SK-N-SH (cell line): Measurements from ENCODE around the gene GDI2. TPM values are rescaled to one million over a fixed set of nuclear protein-coding genes. Genes with fewer than 3 reads are reported as not detected.

Experiments
- CTCF ChIA-PET: fragments of 300-600, 350-600 bp; formaldehyde crosslinking; extraction: SDS; loops from one replicate; lab custom pipeline; 2021; lab: Yijun Ruan, JAX
- POLR2A ChIA-PET: fragments of 350-600 bp; sonication (Branson Sonifier 250); formaldehyde crosslinking; extraction: SDS; loops from one replicate; lab custom pipeline; 2020; ENCODE audit warnings: antibody characterized with exemption, inconsistent platforms; lab: Yijun Ruan, JAX
- DNase-seq: peaks from one replicate; pipeline ENCODE4 v3.0.0; 2012
- H2AFZ ChIP-seq: fragments of 200-600 bp; sonication (generic); 2 replicates; pipeline ENCODE4 v1.8.1; 2016; ENCODE audit warnings: antibody characterized with exemption, mild to moderate bottlenecking, low read depth
- H3F3A ChIP-seq: fragments of 200-600 bp; sonication (generic); replicated peaks from 2 replicates; pipeline ENCODE3; 2016; ENCODE audit warnings: antibody characterized with exemption, mild to moderate bottlenecking; ENCODE audit not compliant: insufficient read depth
- H3K27ac ChIP-seq, 2 experiments: fragments of 200-500 bp in 1 of 2; fragments of 200-600 bp in 1 of 2; sonication (Bioruptor generic) in 1 of 2; sonication (generic), shearing (Covaris generic) in 1 of 2; 2 replicates each; pipeline versions ENCODE4 v1.5.1 to v1.6.1; 2014 to 2016; ENCODE audit warnings: low read depth in 2 of 2, inconsistent platforms in 1 of 2, low read length in 1 of 2, mild to moderate bottlenecking in 1 of 2, mixed read lengths in 1 of 2
- H3K27me3 ChIP-seq: fragments of 200-600 bp; sonication (generic), shearing (Covaris generic); 2 replicates; pipeline ENCODE4 v1.6.1; 2016; ENCODE audit warnings: mixed run types; ENCODE audit not compliant: insufficient read depth
- H3K36me3 ChIP-seq, 2 experiments: fragments of 200-500 bp in 1 of 2; fragments of 200-600 bp in 1 of 2; sonication (Bioruptor generic) in 1 of 2; sonication (generic) in 1 of 2; replicated peaks in 1 of 2; 2 replicates each; pipeline versions ENCODE3 to v1.5.1; 2014 to 2016; ENCODE audit warnings: low read length in 1 of 2, mild to moderate bottlenecking in 1 of 2; ENCODE audit not compliant: insufficient read depth in 2 of 2, control insufficient read depth in 1 of 2
- H3K4me1 ChIP-seq, 2 experiments: fragments of 200-500 bp in 1 of 2; fragments of 200-600 bp in 1 of 2; sonication (Bioruptor generic) in 1 of 2; sonication (generic), shearing (Covaris generic) in 1 of 2; 2 replicates each; pipeline versions ENCODE4 v1.5.1 to v1.6.1; 2014 to 2016; ENCODE audit warnings: low read depth in 1 of 2, low read length in 1 of 2, mixed run types in 1 of 2; ENCODE audit not compliant: insufficient read depth in 2 of 2, control insufficient read depth in 1 of 2
- H3K4me2 ChIP-seq: fragments of 200-600 bp; sonication (generic), shearing (Covaris generic); 2 replicates; pipeline ENCODE4 v1.6.1; 2017; ENCODE audit warnings: mixed run types
- H3K4me3 ChIP-seq, 2 experiments: fragments of 200-500 bp in 1 of 2; fragments of 200-600 bp in 1 of 2; sonication (Bioruptor generic) in 1 of 2; sonication (generic), shearing (Covaris generic) in 1 of 2; 2 replicates each; pipeline versions ENCODE4 v1.5.1 to v1.8.1; 2014 to 2016; ENCODE audit warnings: low read depth in 2 of 2, inconsistent platforms in 1 of 2, low read length in 1 of 2, mild to moderate bottlenecking in 1 of 2, mixed read lengths in 1 of 2, moderate library complexity in 1 of 2
- H3K79me2 ChIP-seq: fragments of 200-600 bp; sonication (generic); 2 replicates; pipeline ENCODE4 v1.8.1; 2017; ENCODE audit warnings: mild to moderate bottlenecking; ENCODE audit not compliant: insufficient read depth
- H3K9ac ChIP-seq: fragments of 200-600 bp; sonication (generic); 2 replicates; pipeline ENCODE4 v1.6.1; 2017; ENCODE audit warnings: mixed run types
- H3K9me2 ChIP-seq: fragments of 200-600 bp; sonication (generic); 2 replicates; pipeline ENCODE4 v1.6.1; 2017; ENCODE audit warnings: mixed run types
- H3K9me3 ChIP-seq: fragments of 200-600 bp; sonication (generic); 2 replicates; pipeline ENCODE4 v1.6.1; 2017; ENCODE audit warnings: mixed run types, mild to moderate bottlenecking, moderate library complexity
- H4K20me1 ChIP-seq: fragments of 200-600 bp; sonication (generic); 2 replicates; pipeline ENCODE4 v1.6.1; 2017; ENCODE audit warnings: mild to moderate bottlenecking, mixed run types; ENCODE audit not compliant: insufficient read depth
- CTCF ChIP-seq: fragments of 200-600 bp; sonication (generic); IDR thresholded peaks from 2 replicates; pipeline ENCODE4 v1.6.1; 2017; ENCODE audit warnings: antibody characterized with exemption, mild to moderate bottlenecking, moderate library complexity
- ELF1 ChIP-seq: IDR thresholded peaks from 2 replicates; pipeline ENCODE4 v1.4.0; 2012
- EP300 ChIP-seq, 2 experiments: IDR thresholded peaks; 2 replicates each; pipeline versions ENCODE4 v1.4.0 to v1.6.1; 2012; ENCODE audit warnings: borderline replicate concordance in 1 of 2, low read depth in 1 of 2, low read length in 1 of 2
- EZH2phosphoT487 ChIP-seq: fragments of 200-600 bp; sonication (generic); IDR thresholded peaks from 2 replicates; pipeline ENCODE4 v1.6.1; 2017; ENCODE audit warnings: low read depth, mixed run types, mild to moderate bottlenecking, antibody characterized with exemption, moderate library complexity, borderline replicate concordance
- FOSL2 ChIP-seq: IDR thresholded peaks from 2 replicates; pipeline ENCODE4 v1.4.0; 2012; ENCODE audit warnings: low read depth, mild to moderate bottlenecking, moderate library complexity, borderline replicate concordance
- FOXJ3 ChIP-seq: sonication (generic); formaldehyde crosslinking; IDR thresholded peaks from 2 replicates; pipeline ENCODE4 v1.5.1; 2020; ENCODE audit warnings: mild to moderate bottlenecking, missing genetic modification reagents
- FOXM1 ChIP-seq: IDR thresholded peaks from 2 replicates; pipeline ENCODE4 v1.4.0; 2012; ENCODE audit warnings: low read depth, mild to moderate bottlenecking
- IRF3 ChIP-seq: fragments of 150-350 bp; IDR thresholded peaks from 2 replicates; pipeline ENCODE4 v1.6.1; 2016; ENCODE audit warnings: mild to moderate bottlenecking, low read depth, low read length
- MAX ChIP-seq: IDR thresholded peaks from 2 replicates; pipeline ENCODE4 v1.4.0; 2012; ENCODE audit warnings: low read depth
- MXI1 ChIP-seq: IDR thresholded peaks from 2 replicates; pipeline ENCODE4 v1.6.1; 2012; ENCODE audit warnings: mild to moderate bottlenecking, low read depth, low read length, improper control_type of control experiment
- NFIC ChIP-seq: IDR thresholded peaks from 2 replicates; pipeline ENCODE4 v1.4.0; 2012; ENCODE audit warnings: borderline replicate concordance
- NRF1 ChIP-seq: IDR thresholded peaks from 2 replicates; pipeline ENCODE4 v1.6.1; 2012; ENCODE audit warnings: low read depth, mild to moderate bottlenecking, low read length
- PBX3 ChIP-seq: IDR thresholded peaks from 2 replicates; pipeline ENCODE4; 2012
- POLR2AphosphoS5 ChIP-seq: IDR thresholded peaks from 2 replicates; pipeline ENCODE4 v1.6.1; 2012; ENCODE audit warnings: low read depth, low read length
- RAD21 ChIP-seq: IDR thresholded peaks from 2 replicates; pipeline ENCODE4 v1.6.1; 2012; ENCODE audit warnings: mild to moderate bottlenecking, low read length
- RXRA ChIP-seq: IDR thresholded peaks from 2 replicates; pipeline ENCODE4 v1.4.0; 2012; ENCODE audit warnings: low read depth, mild to moderate bottlenecking, borderline replicate concordance
- SIN3A ChIP-seq: IDR thresholded peaks from 2 replicates; pipeline ENCODE4 v1.6.1; 2012; ENCODE audit warnings: low read depth, mild to moderate bottlenecking, low read length, moderate library complexity, borderline replicate concordance
- TAF1 ChIP-seq: IDR thresholded peaks from 2 replicates; pipeline ENCODE4 v1.6.1; 2012; ENCODE audit warnings: low read depth, mild to moderate bottlenecking, low read length, moderate library complexity, borderline replicate concordance
- TEAD4 ChIP-seq: IDR thresholded peaks from 2 replicates; pipeline ENCODE4 v1.4.0; 2012; ENCODE audit warnings: mild to moderate bottlenecking, borderline replicate concordance; ENCODE audit not compliant: insufficient read depth
- USF2 ChIP-seq: fragments of 150-350 bp; IDR thresholded peaks from 2 replicates; pipeline ENCODE4 v1.6.1; 2017; ENCODE audit warnings: antibody characterized with exemption, low read length, low read depth, borderline replicate concordance
- WGBS: methylation state at CpG from one replicate; pipeline ENCODE4 v1.1.6; 2017; ENCODE audit warnings: low lambda C conversion rate; 5-methylcytosine and 5-hydroxymethylcytosine counted together
- polyA plus RNA-seq, 3 experiments: library from polyadenylated mRNA; depleted of rRNA; stranded (reverse); fragments of >200 nt; gene quantifications; 2 replicates each; pipeline ENCODE4 v1.2.3, GENCODE V29; 2012

Gene GDI2
- polyA plus RNA-seq, 1 of the 3 experiments (the other 2 are of a cell fraction) = 94.3 TPM

GRCh38 chr10:5831446-5831782, 18.2 kb upstream of the GDI2 start (continued):
- TF ChIP-seq EZH2phosphoT487 = no peak

- no peak overlapping the region for H3K4me2 ChIP-seq
- no peak for DNase-seq
- no peaks in the 10 kb centered on the region for H3K4me1 ChIP-seq
- H3K4me3 ChIP-seq = no peak overlapping the region
- no peaks in the 10 kb centered on the region for H4K20me1 ChIP-seq
- H3K27me3 ChIP-seq = no peaks in the 10 kb centered on the region
- H3F3A ChIP-seq = no peaks in the 10 kb centered on the region
- TF ChIP-seq IRF3 = no peak
- no peak for TF ChIP-seq FOXM1
- TF ChIP-seq FOSL2 = no peak
- no peak for TF ChIP-seq MXI1
- TF ChIP-seq RAD21 = no peak
- no peak for TF ChIP-seq EZH2phosphoT487
- no peak for TF ChIP-seq EP300 (IDR thresholded peaks at IDR 0.05; ENCODE audit: borderline replicate concordance in 1 of 2, low read depth in 1 of 2, low read length in 1 of 2)
- TF ChIP-seq PBX3 = no peak
- no peak overlapping the region for H3K27ac ChIP-seq
- H3K36me3 ChIP-seq = no peaks in the 10 kb centered on the region
- CTCF ChIA-PET = no interaction called here
- H3K9ac ChIP-seq = no peak overlapping the region
- H3K9me2 ChIP-seq = no peaks in the 10 kb centered on the region
- no peaks in the 10 kb centered on the region for H3K79me2 ChIP-seq
- no peak overlapping the region for H2AFZ ChIP-seq
- 78% methylated on average over 11 of the region's 14 CpGs for WGBS
- POLR2A ChIA-PET = no interaction called here
- no peaks in the 10 kb centered on the region for H3K9me3 ChIP-seq
Measured at GRCh38 chr10:5830629-5831445, 17.6 kb upstream of the GDI2 start.

GRCh38 chr10:5829267-5829666, 16.0 kb upstream of the GDI2 start:
- TF ChIP-seq EP300 (IDR thresholded peaks at IDR 0.05; ENCODE audit: borderline replicate concordance in 1 of 2, low read depth in 1 of 2, low read length in 1 of 2) (no peak), RXRA (no peak), SIN3A (no peak), MAX (no peak), FOXM1 (no peak), CTCF (no peak), NRF1 (no peak), FOXJ3 (CRISPR knock-in tag) (no peak), EZH2phosphoT487 (no peak), TAF1 (no peak), USF2 (no peak), FOSL2 (no peak), ELF1 (no peak), POLR2AphosphoS5 (no peak), NFIC (no peak), TEAD4 (no peak)
- H3K9me2 ChIP-seq = no peaks in the 10 kb centered on the region
- no peak overlapping the region for H3K4me2 ChIP-seq
- ChIA-PET CTCF (no interaction called here), POLR2A (no interaction called here)
- 87% methylated on average over 9 of the region's 9 CpGs for WGBS
- H3K9me3 ChIP-seq = no peaks in the 10 kb centered on the region
- no peak overlapping the region for H3K4me3 ChIP-seq
- H4K20me1 ChIP-seq = no peaks in the 10 kb centered on the region
- H3K27me3 ChIP-seq = no peaks in the 10 kb centered on the region
- no peaks in the 10 kb centered on the region for H3F3A ChIP-seq
- no peaks in the 10 kb centered on the region for H3K4me1 ChIP-seq
- DNase-seq = no peak
- no peaks in the 10 kb centered on the region for H3K36me3 ChIP-seq
- H3K79me2 ChIP-seq = no peaks in the 10 kb centered on the region
- no peak overlapping the region for H3K27ac ChIP-seq
- H2AFZ ChIP-seq = no peak overlapping the region
- no peak overlapping the region for H3K9ac ChIP-seq
